Measurements from ENCODE around the gene PTPRM. TPM values are rescaled to one million over a fixed set of nuclear protein-coding genes. Genes with fewer than 3 reads are reported as not detected.
"Not testable (repeated sequence)": the region's sequence is repeated elsewhere in the genome, so short reads cannot be mapped to it uniquely, and the experiment has no call there.

The PTPRM gene
- total and polyA plus RNA-seq, 7 donors, result 3.9 to 151 (median 62.8) TPM

DNA sequence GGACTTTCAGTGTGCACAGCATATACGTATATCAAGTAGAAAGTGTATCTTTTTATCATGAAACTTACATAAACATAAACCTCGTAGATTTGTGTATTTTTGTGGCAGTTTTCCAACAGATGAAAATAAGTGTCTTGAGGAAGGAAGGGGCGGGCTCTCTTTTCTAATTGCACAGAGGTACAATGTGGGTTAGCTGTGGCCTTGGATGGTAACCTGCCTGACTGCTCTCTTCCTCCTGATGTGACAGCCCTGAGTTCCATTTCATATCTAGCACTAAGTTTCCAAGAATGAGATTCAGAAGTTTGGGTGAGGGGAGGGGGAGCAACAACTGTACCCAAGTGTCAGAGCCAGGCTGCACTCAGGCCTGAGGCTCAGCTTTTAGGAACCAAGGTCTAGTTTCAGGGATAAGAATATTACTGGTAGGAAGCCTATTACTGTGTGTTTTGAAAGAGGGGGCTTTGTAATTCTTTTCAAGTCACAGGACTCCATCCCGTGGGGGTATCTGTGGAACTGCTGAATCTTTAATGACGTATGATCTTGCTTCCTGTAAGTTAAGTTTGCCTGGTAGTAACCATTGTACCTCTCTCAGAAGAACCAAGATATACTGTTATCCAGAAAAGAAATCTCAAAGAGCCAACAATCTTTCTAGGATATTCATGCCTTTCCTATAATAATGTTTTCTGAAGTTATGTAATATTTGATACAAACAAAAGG, 483.7 kb downstream of the PTPRM start:
- H3K9me3 ChIP-seq, result no peaks in the 10 kb centered on the region
- no peak for DNase-seq
- no peaks in the 10 kb centered on the region for H3K27me3 ChIP-seq
- TF ChIP-seq EP300 (IDR thresholded peaks at IDR 0.05) (no peak), POLR2A (IDR thresholded peaks at IDR 0.05) (no peak), POLR2AphosphoS5 (IDR thresholded peaks at IDR 0.05) (no peak)
- TF ChIP-seq, protein P1, sequence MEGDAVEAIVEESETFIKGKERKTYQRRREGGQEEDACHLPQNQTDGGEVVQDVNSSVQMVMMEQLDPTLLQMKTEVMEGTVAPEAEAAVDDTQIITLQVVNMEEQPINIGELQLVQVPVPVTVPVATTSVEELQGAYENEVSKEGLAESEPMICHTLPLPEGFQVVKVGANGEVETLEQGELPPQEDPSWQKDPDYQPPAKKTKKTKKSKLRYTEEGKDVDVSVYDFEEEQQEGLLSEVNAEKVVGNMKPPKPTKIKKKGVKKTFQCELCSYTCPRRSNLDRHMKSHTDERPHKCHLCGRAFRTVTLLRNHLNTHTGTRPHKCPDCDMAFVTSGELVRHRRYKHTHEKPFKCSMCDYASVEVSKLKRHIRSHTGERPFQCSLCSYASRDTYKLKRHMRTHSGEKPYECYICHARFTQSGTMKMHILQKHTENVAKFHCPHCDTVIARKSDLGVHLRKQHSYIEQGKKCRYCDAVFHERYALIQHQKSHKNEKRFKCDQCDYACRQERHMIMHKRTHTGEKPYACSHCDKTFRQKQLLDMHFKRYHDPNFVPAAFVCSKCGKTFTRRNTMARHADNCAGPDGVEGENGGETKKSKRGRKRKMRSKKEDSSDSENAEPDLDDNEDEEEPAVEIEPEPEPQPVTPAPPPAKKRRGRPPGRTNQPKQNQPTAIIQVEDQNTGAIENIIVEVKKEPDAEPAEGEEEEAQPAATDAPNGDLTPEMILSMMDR (IDR thresholded peaks at IDR 0.05), result no peak
- no peaks in the 10 kb centered on the region for H3K36me3 ChIP-seq
- peaks cover 0 to 16% (median 7%) of the 10 kb centered on the region in 4 donors for H3K4me1 ChIP-seq
- 51 to 69% methylated on average over 5 of the region's 5 CpGs for WGBS, 2 donors
- no peak overlapping the region for H3K4me3 ChIP-seq
- intact Hi-C loops (cut with DNase I), result no loop called here
- H3K27ac ChIP-seq, result no peak overlapping the region

GRCh38 chr18:8051453-8051852, 484.3 kb downstream of the PTPRM start:
- Histone ChIP-seq H3K36me3 (no peaks in the 10 kb centered on the region), H3K4me3 (no peak overlapping the region), H3K4me1 (peaks cover 0 to 16% (median 7%) of the 10 kb centered on the region in 4 donors), H3K9me3 (no peaks in the 10 kb centered on the region), H3K27me3 (no peaks in the 10 kb centered on the region), H3K27ac (no peak overlapping the region)
- TF ChIP-seq POLR2AphosphoS5 (IDR thresholded peaks at IDR 0.05) (no peak), POLR2A (IDR thresholded peaks at IDR 0.05) (no peak), EP300 (IDR thresholded peaks at IDR 0.05) (no peak)
- TF ChIP-seq, protein P1 (IDR thresholded peaks at IDR 0.05), result no peak
- WGBS, 2 donors, result 61 to 91% methylated on average over 2 of the region's 2 CpGs
- no peak for DNase-seq
- intact Hi-C loops (cut with DNase I), result no loop called here

DNA sequence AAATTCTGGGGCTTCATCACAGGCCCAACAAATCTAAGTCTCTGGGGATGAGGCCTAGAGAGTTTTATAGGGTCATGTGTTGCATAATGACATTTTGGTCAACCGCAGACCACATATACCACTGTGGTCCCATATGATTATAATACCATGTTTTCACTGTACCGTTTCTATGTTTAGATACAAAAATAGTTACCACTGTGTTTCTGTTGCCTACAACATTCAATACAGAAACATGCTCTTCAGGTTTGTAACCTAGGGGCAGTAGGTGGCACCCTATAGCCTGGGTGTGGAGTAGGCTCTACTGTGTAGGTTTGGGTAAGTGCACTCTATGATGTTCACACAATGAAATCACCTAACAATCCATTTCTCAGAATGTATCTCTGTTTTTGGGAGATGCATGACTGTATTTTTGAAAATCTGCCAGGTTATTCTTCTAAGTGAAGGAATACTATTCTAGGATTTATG, 485.2 kb downstream of the PTPRM start:
- no peaks in the 10 kb centered on the region for H3K27me3 ChIP-seq
- no peak overlapping the region for H3K27ac ChIP-seq
- H3K9me3 ChIP-seq, result no peaks in the 10 kb centered on the region
- no peaks in the 10 kb centered on the region for H3K36me3 ChIP-seq
- 45 to 59% methylated on average over 2 of the region's 2 CpGs for WGBS, 2 donors
- peaks cover 0 to 16% (median 7%) of the 10 kb centered on the region in 4 donors for H3K4me1 ChIP-seq
- no peak overlapping the region for H3K4me3 ChIP-seq
- DNase-seq, result no peak
- TF ChIP-seq POLR2AphosphoS5 (IDR thresholded peaks at IDR 0.05) (no peak), EP300 (IDR thresholded peaks at IDR 0.05) (no peak), POLR2A (IDR thresholded peaks at IDR 0.05) (no peak)
- TF ChIP-seq, protein P1 (IDR thresholded peaks at IDR 0.05), result no peak
- intact Hi-C loops (cut with DNase I), result no loop called here

DNA sequence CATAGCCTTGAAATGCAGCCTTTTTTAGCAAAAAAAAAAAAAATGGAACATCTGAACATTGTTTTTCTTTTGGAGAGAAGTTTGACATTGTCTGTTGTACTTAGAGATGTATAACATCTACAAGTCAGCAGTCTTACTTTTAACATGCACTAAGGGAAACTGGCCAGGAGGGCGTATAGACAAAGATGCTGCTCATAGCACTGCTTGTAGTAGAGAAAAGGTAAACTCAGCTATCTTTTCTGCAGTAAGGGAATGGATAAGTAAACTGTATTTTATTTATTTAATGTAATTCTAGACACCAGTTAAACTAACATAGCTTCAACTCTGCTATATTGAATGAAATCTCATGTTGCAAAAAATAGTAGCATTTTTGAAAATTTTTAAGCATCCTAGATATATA, 489.6 kb downstream of the PTPRM start:
- Histone ChIP-seq H3K27me3 (no peaks in the 10 kb centered on the region), H3K27ac (no peak overlapping the region), H3K9me3 (no peaks in the 10 kb centered on the region), H3K4me3 (no peak overlapping the region), H3K36me3 (no peaks in the 10 kb centered on the region), H3K4me1 (peaks cover 0 to 12% (median 6%) of the 10 kb centered on the region in 4 donors)
- 69 to 81% methylated on average over 1 of the region's 1 CpG for WGBS, 2 donors
- TF ChIP-seq POLR2A (IDR thresholded peaks at IDR 0.05) (no peak), EP300 (IDR thresholded peaks at IDR 0.05) (no peak), POLR2AphosphoS5 (IDR thresholded peaks at IDR 0.05) (no peak)
- TF ChIP-seq, protein P1 (IDR thresholded peaks at IDR 0.05), result no peak
- DNase-seq, result no peak
- intact Hi-C loops (cut with DNase I), result no loop called here

DNA sequence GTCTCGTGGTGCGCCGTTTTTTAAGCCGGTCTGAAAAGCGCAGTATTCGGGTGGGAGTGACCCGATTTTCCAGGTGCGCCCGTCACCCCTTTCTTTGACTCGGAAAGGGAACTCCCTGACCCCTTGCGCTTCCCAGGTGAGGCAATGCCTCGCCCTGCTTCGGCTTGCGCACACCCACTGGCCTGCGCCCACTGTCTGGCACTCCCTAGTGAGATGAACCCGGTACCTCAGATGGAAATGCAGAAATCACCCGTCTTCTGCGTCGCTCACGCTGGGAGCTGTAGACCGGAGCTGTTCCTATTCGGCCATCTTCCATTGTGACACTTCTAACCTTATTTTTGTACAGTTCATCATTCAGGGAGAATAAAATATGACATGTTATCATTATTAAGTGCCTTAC, 496.0 kb downstream of the PTPRM start:
- intact Hi-C loops (cut with DNase I), result not testable (repeated sequence)

More for the DNA sequence above, 496.0 kb downstream of the PTPRM start:
- H3K9me3 ChIP-seq, H3K36me3 ChIP-seq, H3K27ac ChIP-seq, DNase-seq, H3K27me3 ChIP-seq, H3K4me1 ChIP-seq, H3K4me3 ChIP-seq: not testable (repeated sequence)
- WGBS, 2 donors, result 45 to 79% methylated on average over 13 of the region's 22 CpGs

All from sigmoid colon (tissue), 7 donors.